Right lobe of liver (tissue), 4 donors: ENCODE data around the gene CHPT1.

ENCODE experiments used
- POLR2A ChIP-seq: fragments of 450-650 bp; IDR thresholded peaks from one replicate; pipeline ENCODE4 v1.6.1; 2017; ENCODE audit warnings: antibody characterized with exemption, mild to moderate bottlenecking
- TF ChIP-seq, protein P1 (sequence below), 4 donors: fragments of 200-600 bp in 3 of 4; fragments of 450-650 bp in 1 of 4; IDR thresholded peaks; one replicate each; pipeline versions ENCODE4 v1.5.1 to v1.8.0; 2016 to 2022; ENCODE audit warnings: antibody characterized with exemption in 4 of 4, mild to moderate bottlenecking in 2 of 4
- donor health status: DM: no; HTN: no; CAD: no.
- donor health status: DM: no; HTN: no; CAD: no.
- donor health status: DM: no; HTN: yes; CAD: no.

DNA sequence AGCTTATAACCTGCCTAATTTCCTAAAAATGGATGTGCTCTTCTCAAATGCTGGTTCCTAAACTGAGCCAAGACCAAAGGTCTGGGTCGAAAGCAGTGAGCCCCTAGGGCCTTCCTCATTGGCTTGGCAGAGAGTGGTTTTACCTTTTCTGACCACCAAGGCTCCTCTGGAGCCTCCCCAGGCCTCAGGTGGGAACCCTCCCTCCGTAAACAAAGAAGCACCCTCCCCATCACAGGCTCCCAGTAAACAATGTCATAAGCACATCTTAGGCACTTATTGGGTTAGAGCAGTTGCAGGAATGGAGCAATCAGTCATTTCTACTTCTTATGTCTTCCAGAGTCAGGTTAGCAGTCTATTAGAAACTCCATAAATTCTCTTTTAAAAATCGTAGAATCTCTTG lies 6.0 kb downstream of the CHPT1 start:
- no peak for TF ChIP-seq POLR2A
- TF ChIP-seq, protein P1, sequence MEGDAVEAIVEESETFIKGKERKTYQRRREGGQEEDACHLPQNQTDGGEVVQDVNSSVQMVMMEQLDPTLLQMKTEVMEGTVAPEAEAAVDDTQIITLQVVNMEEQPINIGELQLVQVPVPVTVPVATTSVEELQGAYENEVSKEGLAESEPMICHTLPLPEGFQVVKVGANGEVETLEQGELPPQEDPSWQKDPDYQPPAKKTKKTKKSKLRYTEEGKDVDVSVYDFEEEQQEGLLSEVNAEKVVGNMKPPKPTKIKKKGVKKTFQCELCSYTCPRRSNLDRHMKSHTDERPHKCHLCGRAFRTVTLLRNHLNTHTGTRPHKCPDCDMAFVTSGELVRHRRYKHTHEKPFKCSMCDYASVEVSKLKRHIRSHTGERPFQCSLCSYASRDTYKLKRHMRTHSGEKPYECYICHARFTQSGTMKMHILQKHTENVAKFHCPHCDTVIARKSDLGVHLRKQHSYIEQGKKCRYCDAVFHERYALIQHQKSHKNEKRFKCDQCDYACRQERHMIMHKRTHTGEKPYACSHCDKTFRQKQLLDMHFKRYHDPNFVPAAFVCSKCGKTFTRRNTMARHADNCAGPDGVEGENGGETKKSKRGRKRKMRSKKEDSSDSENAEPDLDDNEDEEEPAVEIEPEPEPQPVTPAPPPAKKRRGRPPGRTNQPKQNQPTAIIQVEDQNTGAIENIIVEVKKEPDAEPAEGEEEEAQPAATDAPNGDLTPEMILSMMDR (IDR thresholded peaks at IDR 0.05): no peak
